IMR-90 (cell line): ENCODE results near the gene MRGPRE.

Experiments
- BHLHE40 ChIP-seq: fragments of 150-350 bp; IDR thresholded peaks from 2 replicates; pipeline ENCODE4 v1.6.1; 2016; ENCODE audit warnings: mild to moderate bottlenecking, low read depth, low read length
- CEBPB ChIP-seq: IDR thresholded peaks from 2 replicates; pipeline ENCODE4 v1.6.1; 2012; ENCODE audit warnings: low read depth, low read length, improper control_type of control experiment
- CTCF ChIP-seq: conservative IDR thresholded peaks from 2 replicates; pipeline ENCODE4 v1.5.1; 2012; ENCODE audit warnings: mild to moderate bottlenecking, low read depth, low read length, improper control_type of control experiment
- MXI1 ChIP-seq: IDR thresholded peaks from 2 replicates; pipeline ENCODE4 v1.6.1; 2012; ENCODE audit warnings: low read depth, mild to moderate bottlenecking, low read length, moderate library complexity, borderline replicate concordance
- POLR2A ChIP-seq: IDR thresholded peaks from 2 replicates; pipeline ENCODE4 v1.6.1; 2012; ENCODE audit warnings: mild to moderate bottlenecking, low read depth, low read length
- RAD21 ChIP-seq: IDR thresholded peaks from 2 replicates; pipeline ENCODE4 v1.6.1; 2012; ENCODE audit warnings: low read length, improper control_type of control experiment
- RCOR1 ChIP-seq: IDR thresholded peaks from 2 replicates; pipeline ENCODE4 v1.6.1; 2012; ENCODE audit warnings: mild to moderate bottlenecking, low read length, improper control_type of control experiment; ENCODE audit not compliant: insufficient replicate concordance

- TF ChIP-seq POLR2A (no peak), CTCF (no peak), RAD21 (no peak), CEBPB (no peak), RCOR1 (no peak), BHLHE40 (no peak), MXI1 (no peak)
Measured at GRCh38 chr11:3198815-3199214, 33.4 kb downstream of the MRGPRE start.
